Globus pallidus (tissue), 1 donor: ENCODE results near the gene NUDT16L1.
"Not testable (repeated sequence)": the region's sequence is repeated elsewhere in the genome, so short reads cannot be mapped to it uniquely, and the experiment has no call there.

Source experiments
- DNase-seq: peaks from one replicate; pipeline ENCODE4 v3.0.0-alpha.2; 2015; ENCODE audit warnings: low spot score

Gene NUDT16L1

DNA sequence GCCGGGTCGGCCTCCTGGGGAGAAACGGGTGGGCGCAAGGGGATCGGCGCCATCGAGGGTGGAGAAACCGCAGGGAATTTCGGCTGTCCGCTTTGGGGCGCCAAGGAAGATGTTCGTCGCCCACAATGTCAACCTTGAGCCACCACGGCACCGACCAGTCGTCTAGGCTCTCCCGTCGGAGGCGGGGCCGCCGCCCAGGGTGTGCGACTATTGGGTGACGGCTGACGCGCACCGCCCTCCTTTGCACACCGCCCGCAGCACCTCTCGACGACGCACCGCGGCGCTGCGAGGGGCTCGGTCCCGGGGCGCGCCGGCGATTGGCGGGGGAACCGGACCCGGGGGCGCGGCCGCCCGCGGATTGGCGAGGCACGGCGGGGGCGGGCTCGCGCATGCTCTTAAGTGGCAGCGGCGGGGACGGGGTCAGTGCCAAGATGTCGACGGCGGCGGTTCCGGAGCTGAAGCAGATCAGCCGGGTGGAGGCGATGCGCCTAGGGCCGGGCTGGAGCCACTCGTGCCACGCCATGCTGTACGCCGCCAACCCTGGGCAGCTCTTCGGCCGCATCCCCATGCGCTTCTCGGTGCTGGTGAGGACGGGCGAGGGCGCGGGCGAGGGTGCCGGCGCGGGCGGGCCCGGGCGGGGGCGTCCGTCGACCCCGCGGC lies at the start of gene NUDT16L1:
NUDT16L1 (plus strand) TSS at position 267 of the 660 bp plus-strand sequence; CDS start at position 432, 165 bp downstream.
- peak; percentile 95 for DNase-seq

DNA sequence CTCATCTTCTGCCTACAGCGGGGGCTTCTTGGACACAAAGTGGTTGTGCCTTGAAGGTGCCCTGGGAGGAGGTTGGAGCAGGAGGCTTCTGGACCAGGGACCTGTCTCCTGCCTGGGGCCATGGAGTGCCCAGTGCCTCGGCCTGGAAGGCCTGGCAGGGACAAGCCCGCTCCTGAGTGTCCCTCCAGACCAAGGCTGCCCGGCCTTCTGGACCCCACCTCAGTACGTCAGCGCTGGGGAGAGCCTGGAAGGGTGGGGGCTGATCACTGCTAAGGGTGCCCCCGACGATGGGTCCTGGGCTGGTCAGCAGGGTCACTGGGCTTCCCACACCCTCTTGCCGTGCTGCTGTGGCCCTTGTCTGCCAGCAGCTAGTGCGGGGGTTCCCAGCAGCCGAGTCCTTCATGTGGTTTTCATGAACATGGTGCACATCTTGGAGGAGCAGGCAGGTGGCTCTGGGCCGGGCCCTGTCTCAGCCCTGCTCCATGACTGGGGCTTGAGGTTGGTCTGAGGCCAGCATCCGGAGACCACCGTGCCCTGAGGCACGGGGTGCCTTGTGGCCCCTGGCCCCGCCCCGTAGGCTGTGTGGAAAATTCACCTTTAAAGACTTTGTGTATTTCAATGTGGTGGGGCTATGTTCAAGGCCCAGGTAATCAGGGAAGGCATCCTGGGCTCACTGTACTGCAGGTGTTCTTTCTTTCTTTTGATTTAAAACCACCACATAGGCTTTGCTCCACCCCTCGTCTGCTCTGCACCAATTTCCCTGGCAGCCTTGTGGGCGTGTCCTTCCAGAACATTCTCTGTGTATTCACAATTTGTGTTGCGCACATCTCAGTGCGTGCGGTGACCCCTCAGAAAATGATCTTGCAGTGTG lies 46.4 kb upstream of the NUDT16L1 start:
- DNase-seq: no peak

GRCh38 chr16:4647644-4647980 lies 45.8 kb upstream of the NUDT16L1 start:
- no peak for DNase-seq

DNA sequence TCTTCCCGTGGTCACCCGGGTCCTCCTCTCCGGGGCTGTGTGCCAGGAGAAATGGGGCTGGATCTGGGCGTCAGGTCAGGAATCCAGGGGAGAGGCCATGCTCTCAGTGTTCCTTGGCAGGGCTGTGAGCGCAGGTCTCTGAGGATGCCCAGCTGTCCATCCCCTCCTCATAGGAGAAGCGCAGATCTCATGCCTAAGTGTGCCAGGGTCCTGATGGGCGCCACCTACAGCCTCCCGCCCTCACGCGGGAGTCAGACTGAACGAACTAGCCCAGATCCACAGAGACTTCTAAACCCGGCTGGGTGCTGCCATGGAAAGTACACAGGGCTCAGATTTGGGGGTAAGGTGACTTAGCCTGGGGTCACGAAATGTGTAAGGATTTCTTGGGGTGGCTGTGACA lies 44.4 kb upstream of the NUDT16L1 start:
- DNase-seq: no peak

- DNase-seq: no peak
Measured at GRCh38 chr16:4649744-4650442, 43.5 kb upstream of the NUDT16L1 start.

- not testable (repeated sequence) for DNase-seq
Measured at GRCh38 chr16:4650443-4651074, 42.8 kb upstream of the NUDT16L1 start.

DNA sequence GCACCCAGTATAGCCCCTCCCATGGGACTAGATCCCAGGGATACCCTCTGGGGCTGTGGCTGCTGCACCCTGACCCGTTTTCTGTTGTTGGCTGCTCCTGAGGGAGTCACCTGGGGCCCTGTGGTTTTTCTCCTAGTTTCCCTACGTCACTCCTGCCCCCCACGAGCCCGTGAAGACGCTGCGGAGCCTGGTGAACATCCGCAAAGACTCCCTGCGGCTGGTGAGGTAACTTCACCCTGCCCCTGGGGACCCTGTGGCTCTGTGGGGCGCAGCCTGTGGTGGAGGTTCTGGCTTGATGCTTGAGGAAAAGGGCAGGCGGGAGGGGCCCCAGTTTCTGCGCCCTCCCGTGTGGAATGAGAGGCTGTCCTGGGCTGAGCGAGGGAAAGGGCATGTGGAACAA lies 41.5 kb upstream of the NUDT16L1 start:
- DNase-seq: no peak

DNA sequence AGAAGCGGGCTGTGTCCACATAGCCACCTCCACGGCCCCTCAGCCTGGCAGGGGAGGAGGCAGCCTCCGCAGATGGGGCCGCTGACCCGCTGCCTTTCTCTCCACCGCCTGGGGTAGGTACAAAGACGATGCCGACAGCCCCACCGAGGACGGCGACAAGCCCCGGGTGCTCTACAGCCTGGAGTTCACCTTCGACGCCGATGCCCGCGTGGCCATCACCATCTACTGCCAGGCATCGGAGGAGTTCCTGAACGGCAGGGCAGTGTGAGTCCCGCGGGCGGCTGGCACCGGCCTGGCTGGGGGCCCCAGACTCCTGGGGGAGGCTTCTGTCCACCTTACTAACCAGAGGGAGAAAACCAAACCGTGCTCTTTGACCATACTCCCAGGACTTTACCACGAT lies 40.8 kb upstream of the NUDT16L1 start:
- no peak for DNase-seq

GRCh38 chr16:4654011-4654963 lies 39.1 kb upstream of the NUDT16L1 start:
- DNase-seq: no peak

GRCh38 chr16:4654964-4655590 lies 38.3 kb upstream of the NUDT16L1 start:
- no peak for DNase-seq

- DNase-seq: no peak
Measured at GRCh38 chr16:4655801-4656200, 37.6 kb upstream of the NUDT16L1 start.

- no peak for DNase-seq
Measured at GRCh38 chr16:4656221-4656620, 37.1 kb upstream of the NUDT16L1 start.

- DNase-seq: no peak
Measured at GRCh38 chr16:4656695-4657686, 36.4 kb upstream of the NUDT16L1 start.

GRCh38 chr16:4659363-4660353 lies 33.7 kb upstream of the NUDT16L1 start:
- no peak for DNase-seq

GRCh38 chr16:4660454-4661007 lies 32.8 kb upstream of the NUDT16L1 start:
- DNase-seq: no peak

DNA sequence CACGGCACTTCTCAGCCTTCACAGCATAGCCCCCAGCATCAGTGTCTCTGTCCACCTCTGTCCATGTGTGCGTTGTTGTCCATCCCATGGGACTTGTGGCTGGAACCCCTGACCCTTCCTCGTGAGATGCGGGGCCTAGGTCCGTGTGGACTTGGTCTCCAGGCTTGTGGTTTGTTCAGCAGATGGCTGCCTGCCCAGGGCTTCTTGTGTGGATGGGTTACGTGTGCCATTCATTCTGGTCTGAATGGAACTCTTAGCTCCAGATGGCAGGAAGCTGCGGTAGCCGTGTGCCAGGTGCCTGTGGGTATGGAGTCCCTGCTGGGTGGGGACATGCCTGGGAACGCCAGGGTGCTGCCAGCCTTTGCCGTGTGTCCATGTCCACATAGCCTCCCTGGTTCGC lies 31.7 kb upstream of the NUDT16L1 start:
- peak; percentile 49 for DNase-seq

GRCh38 chr16:4663465-4663776 lies 29.9 kb upstream of the NUDT16L1 start:
- DNase-seq: no peak
